GM21360 (cell line): ENCODE results near the gene CYBA.
"Not testable (repeated sequence)": the region's sequence is repeated elsewhere in the genome, so short reads cannot be mapped to it uniquely, and the experiment has no call there.

Experiments
- ATAC-seq: cut with Tn5 transposase; IDR thresholded peaks from one replicate; pipeline ENCODE4 v1.9.1; 2021; ENCODE audit warnings: mild to moderate bottlenecking, moderate library complexity; ENCODE audit not compliant: unreplicated experiment

Gene CYBA

DNA sequence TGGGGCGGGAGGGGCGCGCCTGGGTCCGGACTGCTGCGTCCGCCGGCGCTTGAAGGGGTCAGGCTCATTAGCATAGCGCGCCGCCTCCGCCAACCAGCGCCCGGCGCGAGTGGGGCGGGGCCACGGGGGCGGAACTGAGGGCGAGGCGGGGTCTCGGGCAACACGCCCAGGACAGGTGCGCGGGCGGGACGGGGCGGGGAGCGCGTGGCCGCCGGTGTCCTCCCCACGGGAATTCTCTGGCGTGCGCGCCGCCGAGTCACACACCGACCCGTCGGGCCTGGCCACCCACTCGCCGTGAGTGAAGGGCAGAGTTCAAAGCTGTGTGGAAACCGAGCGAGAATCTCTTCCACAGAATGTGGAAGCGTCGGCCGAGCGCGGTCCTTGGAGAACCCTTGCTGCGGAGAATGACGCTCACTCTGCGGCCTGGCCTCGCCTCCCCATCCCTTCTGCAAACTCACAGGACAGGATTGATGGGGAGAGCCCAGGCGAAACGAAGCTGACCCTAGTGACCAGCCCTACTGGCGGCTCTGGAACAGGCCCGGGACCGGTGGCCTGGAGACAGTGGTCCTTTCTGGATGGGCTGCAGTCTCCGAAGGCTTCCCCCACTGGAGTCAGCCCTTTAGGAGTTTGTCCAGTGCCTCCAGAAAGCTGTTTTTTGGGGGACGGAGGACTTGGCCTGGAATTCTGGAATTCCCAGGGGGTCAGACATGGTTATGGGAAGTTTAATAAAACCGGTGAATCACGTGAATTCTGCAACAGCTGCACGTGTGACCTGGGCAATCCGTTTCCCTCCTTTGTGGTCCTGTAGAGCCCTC, 35.8 kb upstream of the CYBA start, which contains the start of gene SNAI3:
Gene SNAI3, minus strand, starts transcription at position 69 of the 815 bp plus-strand sequence. CDS start 101 bp downstream, outside the sequence.
- peak; percentile 62 for ATAC-seq

DNA sequence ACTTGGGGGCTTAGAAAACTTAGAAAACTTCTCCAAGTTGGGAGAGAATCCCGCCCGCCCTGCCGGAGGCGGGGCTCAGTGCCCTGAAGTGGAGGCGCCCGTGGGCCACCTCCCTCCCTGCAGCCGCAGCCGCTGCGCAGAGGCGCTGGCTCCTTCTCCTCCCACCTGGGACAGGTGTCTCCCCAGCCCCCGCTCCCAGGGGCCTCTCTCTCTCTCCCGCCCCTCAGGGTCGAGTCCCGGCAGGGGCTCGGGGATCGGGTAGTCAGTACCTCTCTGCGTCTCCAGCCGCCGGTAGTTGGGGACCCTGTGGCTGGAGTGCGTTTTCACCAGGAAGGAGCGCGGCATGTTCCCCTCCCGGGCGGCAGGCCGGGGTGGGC, 35.2 kb upstream of the CYBA start:
- ATAC-seq = peak; percentile 18

DNA sequence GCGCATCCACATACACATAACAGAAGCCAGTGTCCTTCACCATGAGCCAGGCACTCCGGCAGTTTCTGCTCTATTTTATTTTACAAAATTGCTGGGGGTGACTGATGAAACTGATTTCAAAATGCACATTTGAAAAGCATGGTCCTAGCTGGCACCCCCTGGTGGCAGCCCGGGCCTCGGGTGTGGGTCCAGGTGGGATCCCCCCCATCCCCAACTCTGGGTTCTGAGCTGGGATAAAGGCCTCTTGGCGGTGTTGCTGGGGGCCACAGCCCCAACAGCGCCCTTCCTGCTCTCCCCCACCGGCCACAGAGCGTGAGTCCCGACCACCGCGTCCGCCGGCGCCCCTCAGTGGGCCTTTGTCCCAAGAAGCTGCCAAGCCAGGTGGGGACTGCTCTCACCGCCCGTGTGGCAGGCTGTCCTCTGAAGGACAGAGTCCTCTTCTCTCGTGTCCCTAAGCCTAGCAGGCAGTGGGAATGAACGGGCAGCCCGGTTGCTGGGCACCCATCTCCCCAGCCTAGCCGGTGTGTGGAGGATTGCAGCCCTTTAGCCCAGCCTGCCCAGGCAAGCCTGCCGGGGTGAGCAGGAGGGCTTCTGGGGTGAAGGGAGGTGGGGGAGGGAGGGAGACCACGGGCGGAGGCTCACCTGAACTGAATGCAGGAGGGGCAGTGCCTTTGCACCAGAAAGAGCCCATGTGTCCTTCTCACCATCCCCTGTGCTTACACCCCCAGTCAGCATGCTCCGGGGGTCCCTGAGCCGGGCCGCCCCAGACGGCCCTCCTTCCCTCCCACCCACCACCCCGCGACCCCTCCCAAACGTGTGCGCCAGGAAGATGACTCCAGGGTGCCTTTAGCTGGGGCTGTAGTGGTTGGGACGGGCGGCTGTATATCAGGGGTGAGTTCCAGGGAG, 34.6 kb upstream of the CYBA start:
- ATAC-seq = no peak

DNA sequence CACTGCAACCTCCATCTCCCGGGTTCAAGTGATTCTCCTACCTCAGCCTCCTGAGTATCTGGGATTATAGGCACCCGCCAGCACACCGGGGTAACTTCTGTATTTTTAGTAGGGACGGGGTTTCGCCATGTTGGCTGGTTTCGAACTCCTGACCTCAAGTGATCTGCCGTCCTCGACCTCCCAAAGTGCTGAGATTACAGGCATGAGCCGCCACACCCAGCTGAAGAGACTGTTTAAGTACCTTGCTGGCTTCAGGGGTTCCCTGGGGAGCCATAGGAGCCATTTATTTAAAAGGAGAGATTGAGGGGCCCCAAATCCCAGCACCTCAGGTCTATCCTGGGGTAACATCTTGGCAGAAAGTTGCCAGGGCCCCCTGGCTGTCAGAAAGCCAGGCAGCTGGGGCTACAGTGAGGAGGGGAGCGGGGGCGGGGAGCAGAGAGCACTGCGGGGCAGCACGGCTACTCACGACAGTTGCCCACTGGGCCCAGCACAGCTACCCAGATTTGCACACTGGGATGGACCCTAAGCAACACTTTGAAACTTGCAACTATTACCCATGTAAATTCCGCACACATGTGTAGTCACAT, 33.8 kb upstream of the CYBA start:
- no peak for ATAC-seq

DNA sequence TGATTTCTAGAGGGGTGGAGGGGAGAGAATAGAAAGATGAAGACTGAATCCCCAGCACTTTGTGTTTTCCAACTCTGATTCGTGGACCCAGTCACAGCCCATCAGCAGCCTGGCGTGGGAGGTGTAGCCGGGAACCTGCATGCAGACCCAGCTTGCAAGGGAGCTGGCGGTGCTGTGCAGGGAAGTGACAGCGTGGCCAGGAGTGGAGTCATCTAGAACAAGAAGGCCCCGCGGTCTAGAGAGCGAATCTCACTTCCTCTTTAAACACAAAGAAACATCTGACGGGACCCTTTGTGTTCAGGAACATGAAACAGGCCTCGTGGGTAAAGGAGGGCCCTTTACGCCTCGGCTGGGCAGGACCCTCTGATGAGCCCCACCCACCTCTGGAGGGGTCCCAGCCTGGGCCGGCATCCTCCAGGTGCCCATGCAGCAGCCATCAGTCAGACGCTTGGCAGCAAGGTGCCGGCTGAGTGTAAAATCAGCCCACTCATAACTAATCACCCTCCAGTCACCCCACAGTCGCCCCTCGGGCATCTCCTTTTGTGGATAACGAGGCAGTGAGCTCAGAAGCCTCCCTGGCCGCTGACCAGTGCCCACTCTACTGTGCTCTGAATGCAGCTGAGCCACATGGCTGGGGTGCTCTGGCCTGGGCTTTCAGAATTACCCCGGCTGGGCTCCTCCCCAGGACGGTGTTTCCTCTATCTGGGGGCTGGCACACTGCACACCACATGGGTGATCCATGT, 31.0 kb upstream of the CYBA start:
- peak; percentile 48 for ATAC-seq

DNA sequence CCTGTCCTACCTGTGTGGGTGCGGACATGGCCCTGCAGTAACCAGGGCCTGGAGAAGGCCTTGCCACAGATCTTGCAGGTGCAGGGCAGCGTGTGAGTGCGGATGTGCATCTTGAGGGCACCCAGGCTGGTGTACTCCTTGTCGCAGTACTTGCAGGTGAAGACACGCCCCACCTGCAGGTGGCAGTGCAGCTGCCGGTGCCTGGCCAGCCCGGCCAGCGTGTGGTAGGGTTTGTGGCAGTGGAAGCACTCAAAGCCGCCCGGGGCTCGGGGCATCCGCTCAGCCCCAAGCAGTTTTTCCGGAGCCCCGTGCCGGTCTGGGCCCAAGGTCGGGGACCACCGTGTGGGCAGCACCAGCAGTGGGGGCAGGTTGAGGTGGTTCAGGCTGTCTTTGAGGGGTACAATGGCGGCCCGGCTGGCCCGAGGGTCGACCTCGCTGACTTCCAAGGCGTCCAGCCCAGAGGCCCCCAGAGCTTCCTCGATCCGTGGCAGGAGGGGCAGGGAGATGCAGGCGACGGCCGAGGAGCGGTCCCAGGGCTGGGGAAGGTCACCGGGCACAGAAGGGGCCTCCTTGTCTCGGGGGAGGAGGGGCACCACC, 30.3 kb upstream of the CYBA start:
- ATAC-seq = peak; percentile 26

DNA sequence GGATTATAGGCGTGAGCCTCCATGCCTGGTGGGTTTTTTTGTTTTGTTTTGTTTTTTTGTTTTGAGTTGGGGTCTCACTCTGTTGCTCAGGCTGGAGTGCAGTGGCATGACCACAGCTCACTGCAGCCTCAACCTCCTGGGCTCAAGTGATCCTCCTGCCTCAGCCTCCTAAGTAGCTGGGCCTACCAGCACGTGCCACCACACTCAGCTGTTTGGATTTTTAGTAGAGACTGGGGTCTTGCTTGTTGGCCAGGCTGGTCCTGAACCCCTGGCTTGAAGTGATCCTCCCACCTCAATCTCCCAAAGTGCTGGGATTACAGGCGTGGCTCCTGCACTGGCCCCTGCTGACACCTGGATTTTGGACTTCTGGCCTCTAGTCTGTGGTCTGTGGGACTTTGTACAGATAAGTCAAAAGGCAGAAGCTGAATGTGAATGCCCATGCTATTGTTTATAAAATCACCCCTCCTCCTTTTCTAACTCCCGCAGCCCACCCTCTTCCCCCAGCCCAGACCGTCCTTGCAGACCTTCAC, 29.8 kb upstream of the CYBA start:
- ATAC-seq = no peak

DNA sequence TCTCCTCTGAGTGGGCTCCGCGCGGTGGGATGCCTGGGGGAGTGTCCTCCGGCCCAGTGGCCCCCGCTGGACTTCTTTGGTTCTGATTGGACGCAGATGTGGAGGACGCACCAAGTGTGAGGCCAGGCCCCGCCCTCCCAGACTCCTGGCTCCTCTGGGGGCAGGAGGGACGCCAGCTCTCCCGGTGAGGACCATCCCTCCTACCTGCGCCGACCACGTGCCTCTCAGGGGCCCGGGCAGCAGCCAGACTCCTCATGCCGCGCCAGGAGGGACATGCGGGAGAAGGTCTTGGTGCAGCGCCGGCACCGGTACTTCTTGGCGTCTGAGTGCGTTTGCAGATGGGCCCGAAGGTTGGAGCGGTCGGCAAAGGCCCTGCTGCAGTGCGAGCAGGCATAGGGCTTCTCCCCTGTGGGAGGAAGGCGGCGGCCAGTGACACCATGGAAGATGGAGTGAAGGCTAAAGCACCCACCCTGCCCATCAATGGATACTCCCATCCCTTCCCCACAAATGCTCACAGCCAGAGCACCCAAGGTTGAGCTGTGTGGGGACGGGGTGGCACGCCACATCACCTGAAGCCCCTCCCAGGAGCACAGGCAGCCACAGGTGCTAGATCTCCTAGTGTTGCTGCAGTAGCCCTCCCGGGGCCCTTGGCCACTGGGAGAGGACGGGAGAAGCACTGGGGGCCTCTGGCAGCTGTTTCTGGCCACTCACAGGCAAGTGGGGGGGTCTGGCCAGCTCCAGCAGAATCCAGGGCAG, 27.5 kb upstream of the CYBA start:
- no peak for ATAC-seq

DNA sequence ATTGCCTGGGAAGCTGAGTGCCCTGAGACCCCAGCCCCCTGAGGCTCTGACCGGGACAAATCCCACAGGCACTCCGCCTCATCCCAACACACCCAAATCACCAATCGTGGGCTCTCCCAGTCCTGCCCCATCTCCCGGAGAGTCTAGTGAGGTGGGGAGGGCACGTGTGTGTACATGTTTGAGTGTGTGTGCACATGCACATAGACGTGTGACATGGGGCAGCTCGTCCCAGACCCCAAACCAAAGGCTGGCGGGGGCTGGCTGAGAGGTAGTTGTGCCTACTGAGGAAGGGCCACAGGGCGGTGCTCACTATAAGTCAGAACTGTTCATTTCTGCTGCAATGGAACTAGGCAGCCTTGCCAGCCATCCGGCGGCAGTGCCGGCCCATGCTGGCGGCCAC, 26.9 kb upstream of the CYBA start:
- no peak for ATAC-seq

DNA sequence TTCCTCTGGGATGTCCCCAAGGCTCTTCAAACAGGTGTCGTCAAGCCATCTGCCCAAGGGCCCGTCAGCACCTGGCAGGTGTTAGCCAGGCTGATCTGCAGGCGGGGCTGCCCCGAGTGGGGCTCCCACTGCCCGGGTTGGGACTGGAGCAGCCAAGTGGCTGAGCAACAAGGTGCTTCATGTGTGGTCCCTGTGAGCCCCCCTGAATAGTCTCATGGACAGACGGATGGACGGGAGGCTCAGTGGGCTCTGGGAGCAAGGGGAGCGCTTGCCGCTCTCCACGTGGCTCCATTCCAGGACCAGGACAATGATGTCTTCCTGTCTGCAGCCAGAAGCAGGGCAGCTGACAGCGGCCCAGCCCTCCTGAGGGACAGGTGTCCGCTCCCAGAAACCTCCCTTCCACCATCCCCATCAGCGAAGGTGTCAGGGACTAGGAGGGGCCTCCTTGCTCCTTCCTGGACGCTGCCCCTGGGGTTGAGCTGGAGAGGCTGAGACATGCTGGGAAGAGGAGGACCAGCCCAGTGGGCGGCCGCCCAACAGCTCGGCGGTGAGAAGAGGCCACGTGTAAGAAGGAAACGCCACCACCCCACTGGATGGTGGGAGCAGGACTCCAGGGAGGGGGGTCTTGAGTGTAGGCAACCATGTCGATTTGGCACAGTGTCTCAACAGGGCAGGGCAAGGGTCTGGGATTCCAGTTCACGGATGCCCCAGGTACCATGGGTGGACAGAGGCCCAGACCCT, 25.8 kb upstream of the CYBA start:
- ATAC-seq = no peak

DNA sequence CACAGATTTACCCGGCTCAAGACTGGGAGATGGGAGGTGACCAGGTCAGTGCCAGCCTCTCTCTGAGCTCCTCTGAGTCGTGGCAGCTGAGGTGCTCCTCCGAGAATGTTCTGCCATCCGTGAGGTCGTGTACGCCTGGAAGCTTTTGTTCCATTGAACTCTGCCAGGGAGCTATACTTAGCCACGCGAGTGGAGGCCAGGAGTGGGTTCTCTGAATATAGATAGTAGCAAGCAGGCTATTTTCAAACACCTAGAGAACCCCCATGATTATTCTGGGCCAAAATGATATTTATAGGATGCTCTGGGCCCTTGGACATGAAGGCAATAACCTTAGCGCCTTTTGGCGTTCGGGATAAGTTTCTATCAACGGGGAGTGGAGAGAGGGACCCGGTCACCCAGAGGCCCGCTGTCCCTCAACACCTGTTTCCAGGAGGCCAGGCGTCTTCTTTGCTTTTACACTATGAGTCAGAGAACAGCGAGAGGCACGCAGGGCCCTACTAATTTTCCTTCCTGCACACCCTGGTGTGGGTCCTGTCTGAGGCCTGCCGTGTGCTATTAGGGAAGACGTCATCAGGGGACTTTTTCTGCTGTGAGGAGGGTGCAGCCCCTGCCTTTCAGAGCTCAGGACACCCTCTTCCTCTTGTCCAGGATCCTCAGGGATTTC, 23.0 kb upstream of the CYBA start:
- no peak for ATAC-seq

DNA sequence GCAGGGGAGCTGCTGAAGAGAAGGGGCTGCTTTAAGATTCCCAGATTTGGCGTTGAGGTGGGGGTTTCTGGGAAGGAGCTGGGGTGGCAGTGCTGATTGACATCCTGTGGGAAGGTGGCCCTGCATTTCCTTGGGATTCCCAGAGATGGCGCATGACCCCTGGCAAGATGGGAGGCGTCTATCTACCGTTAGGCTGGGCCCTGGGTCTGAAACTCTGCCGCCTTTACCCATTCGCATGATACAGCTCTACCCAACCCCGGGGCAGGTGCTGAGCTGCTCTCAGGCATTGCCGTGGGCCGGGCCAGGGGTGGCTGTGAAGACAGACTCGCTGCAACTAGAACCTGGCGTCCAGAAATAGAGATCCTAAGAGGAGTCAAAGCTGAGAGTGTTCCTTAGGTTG, 21.9 kb upstream of the CYBA start:
- ATAC-seq = no peak

DNA sequence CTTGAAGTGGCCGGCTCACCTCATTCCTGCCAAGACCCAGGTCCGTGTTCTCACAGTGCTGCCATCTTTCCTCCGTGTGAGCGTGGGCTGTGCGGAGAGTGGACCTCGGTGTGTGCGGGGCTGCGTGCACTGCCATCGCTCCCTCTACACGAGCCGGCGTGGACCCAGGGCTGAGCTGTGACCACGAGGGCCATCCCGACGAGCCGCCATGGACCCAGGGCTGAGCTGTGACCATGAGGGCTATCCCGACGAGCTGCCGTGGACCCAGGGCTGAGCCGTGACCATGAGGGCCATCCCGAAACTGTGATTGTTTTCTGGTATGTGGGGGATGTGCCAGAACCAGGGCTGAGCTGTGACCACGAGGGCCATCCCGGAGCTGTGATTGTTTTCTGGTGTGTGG, 21.0 kb upstream of the CYBA start:
- ATAC-seq = no peak

DNA sequence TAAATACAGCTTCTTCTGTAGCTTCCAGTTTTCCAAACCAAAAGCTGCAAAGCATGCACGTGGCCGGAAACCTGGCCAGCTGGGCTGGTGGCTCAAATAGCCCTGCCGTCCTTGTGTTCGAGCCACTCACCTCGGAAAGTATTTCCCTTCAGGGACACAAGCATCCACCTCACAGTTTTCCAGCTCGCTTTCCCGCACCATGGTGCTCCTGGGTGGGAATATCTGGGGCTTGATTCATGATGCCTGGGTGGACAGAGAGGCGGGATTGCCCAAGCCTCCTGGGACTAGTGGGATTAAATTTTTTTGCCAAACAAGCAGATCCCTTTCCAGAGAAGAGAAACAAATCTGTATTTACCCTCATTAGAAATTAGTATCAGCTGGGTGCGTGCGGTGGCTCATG, 19.1 kb upstream of the CYBA start:
- no peak for ATAC-seq

DNA sequence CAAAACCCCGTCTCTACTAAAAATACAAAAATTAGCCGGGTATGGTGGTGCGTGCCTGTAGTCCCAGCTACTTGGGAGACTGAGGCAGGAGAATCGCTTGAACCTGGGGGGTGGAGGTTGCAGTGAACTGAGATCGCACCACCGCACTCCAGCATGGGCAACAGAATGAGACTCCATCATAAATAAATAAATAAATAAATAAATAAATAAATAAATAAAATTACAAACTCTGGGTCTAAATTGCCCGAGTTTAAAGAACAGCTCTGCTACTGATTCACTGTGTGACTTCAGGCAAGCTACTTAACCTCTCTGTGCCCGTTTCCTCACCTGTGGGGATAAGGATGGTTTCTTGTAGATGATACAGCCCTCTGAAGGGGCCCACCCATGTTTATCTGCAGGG, 18.6 kb upstream of the CYBA start:
- not testable (repeated sequence) for ATAC-seq

DNA sequence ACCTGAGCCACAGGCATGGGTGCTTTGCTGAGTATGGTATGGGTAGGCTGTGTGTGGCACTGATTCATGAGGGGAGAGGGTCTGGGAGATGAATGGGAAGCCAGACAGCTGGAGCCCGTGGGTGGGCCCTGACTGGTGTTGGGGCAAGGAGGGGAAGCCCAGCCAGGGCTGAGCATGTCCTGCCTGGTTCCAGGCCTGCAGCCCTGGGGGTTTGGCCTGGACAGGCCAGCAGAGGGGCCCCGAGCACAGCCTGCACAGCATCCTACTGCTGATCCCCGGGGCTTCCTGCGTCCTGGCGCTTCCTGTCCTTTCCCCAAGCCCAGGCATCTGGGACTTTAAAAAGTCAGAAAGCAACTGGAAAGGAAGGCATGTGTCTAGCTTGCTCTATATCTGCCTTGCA, 16.6 kb upstream of the CYBA start:
- no peak for ATAC-seq

DNA sequence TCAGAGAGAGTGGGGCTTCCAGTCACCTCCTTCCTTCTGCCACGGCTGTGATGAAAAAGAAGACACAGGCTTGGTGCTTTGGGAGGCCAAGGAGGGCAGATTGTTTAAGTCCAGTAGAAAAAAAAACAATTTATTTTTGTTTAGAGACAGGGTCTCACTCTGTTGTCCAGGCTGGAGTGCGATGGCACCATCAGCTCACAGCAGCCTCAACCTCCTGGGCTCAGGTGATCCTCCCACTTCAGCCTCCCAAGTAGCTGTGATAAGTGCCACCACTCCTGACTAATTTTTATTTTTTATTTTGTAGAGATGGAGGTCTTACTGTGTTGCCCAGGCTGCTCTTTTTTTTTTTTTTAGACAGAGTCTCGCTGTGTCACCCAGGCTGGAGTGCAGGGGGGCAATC, 14.7 kb upstream of the CYBA start:
- no peak for ATAC-seq

DNA sequence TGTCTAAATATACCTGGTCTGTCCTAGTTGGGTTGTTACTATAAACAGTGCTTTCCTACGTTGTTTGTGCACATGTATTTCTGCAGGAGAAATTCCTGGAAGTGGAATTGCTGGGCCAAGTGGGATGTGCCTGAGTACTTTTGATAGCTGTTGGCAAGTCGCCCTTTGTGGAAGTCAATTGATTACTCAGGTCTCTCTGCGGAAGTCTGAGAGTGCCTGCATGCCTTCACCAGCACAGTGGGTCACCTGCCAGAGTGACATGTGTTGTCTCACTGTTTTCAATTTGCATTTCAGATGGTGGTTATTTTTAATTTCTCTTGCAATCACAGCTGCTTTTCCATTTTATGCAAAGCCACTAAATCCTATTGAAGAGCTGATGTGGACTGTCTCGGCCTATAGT, 14.3 kb upstream of the CYBA start:
- no peak for ATAC-seq
